ENCODE results near the gene MATN1. TPM values are rescaled to one million over a fixed set of nuclear protein-coding genes. Genes with fewer than 3 reads are reported as not detected.
A peak's percentile ranks its signal among the peaks of the same experiment; 100 is the strongest.

Gene MATN1
- total RNA-seq, 1 donor from 2014 or later = 1.7 TPM

- Mint-ChIP-seq H3K9me3 (ENCODE audit: unreplicated experiment) (no peaks in the 10 kb centered on the region), H3K36me3 (ENCODE audit: low read depth, unreplicated experiment) (peaks cover 4% of the 10 kb centered on the region), H3K4me1 (ENCODE audit: unreplicated experiment) (no peaks in the 10 kb centered on the region), H3K27me3 (ENCODE audit: unreplicated experiment) (peaks cover 8% of the 10 kb centered on the region), H3K27ac (ENCODE audit: unreplicated experiment) (no peak overlapping the region), H3K4me3 (ENCODE audit: unreplicated experiment) (peak overlapping the region; percentile 59)
- peak; percentile 91 for DNase-seq (ENCODE audit: low spot score)
- TF ChIP-seq CTCF (IDR thresholded peaks at IDR 0.05; ENCODE audit: unreplicated experiment) = peak; percentile 99
These were observed 4.6 kb downstream of the MATN1 start for GRCh38 chr1:30718636-30719405.

- H3K36me3 Mint-ChIP-seq (ENCODE audit: low read depth, unreplicated experiment) = peaks cover 4% of the 10 kb centered on the region
- no peaks in the 10 kb centered on the region for H3K9me3 Mint-ChIP-seq (ENCODE audit: unreplicated experiment)
- H3K27ac Mint-ChIP-seq (ENCODE audit: unreplicated experiment) = no peak overlapping the region
- no peaks in the 10 kb centered on the region for H3K4me1 Mint-ChIP-seq (ENCODE audit: unreplicated experiment)
- peaks cover 8% of the 10 kb centered on the region for H3K27me3 Mint-ChIP-seq (ENCODE audit: unreplicated experiment)
- DNase-seq (ENCODE audit: low spot score) = peak; percentile 99
- peak overlapping the region; percentile 83 for H3K4me3 Mint-ChIP-seq (ENCODE audit: unreplicated experiment)
- no peak for TF ChIP-seq CTCF (IDR thresholded peaks at IDR 0.05; ENCODE audit: unreplicated experiment)
These were observed 5.2 kb downstream of the MATN1 start for GRCh38 chr1:30718091-30718635.

GRCh38 chr1:30716646-30717045 lies 6.7 kb downstream of the MATN1 start:
- Mint-ChIP-seq H3K27ac (ENCODE audit: unreplicated experiment) (no peak overlapping the region), H3K9me3 (ENCODE audit: unreplicated experiment) (no peaks in the 10 kb centered on the region), H3K4me1 (ENCODE audit: unreplicated experiment) (no peaks in the 10 kb centered on the region), H3K36me3 (ENCODE audit: low read depth, unreplicated experiment) (peaks cover 4% of the 10 kb centered on the region), H3K4me3 (ENCODE audit: unreplicated experiment) (peak overlapping the region; percentile 9), H3K27me3 (ENCODE audit: unreplicated experiment) (peaks cover 8% of the 10 kb centered on the region)
- no peak for DNase-seq (ENCODE audit: low spot score)
- TF ChIP-seq CTCF (IDR thresholded peaks at IDR 0.05; ENCODE audit: unreplicated experiment) = no peak

GRCh38 chr1:30715886-30716285 lies 7.5 kb downstream of the MATN1 start:
- no peaks in the 10 kb centered on the region for H3K4me1 Mint-ChIP-seq (ENCODE audit: unreplicated experiment)

More at GRCh38 chr1:30715886-30716285, 7.5 kb downstream of the MATN1 start:
- no peak for DNase-seq (ENCODE audit: low spot score)
- H3K4me3 Mint-ChIP-seq (ENCODE audit: unreplicated experiment) = no peak overlapping the region
- peaks cover 4% of the 10 kb centered on the region for H3K36me3 Mint-ChIP-seq (ENCODE audit: low read depth, unreplicated experiment)
- no peak overlapping the region for H3K27ac Mint-ChIP-seq (ENCODE audit: unreplicated experiment)
- H3K9me3 Mint-ChIP-seq (ENCODE audit: unreplicated experiment) = no peaks in the 10 kb centered on the region
- no peak for TF ChIP-seq CTCF (IDR thresholded peaks at IDR 0.05; ENCODE audit: unreplicated experiment)
- peaks cover 7% of the 10 kb centered on the region for H3K27me3 Mint-ChIP-seq (ENCODE audit: unreplicated experiment)

Data from endothelial cell (in vitro differentiated cells).